Right lobe of liver (tissue), 6 donors: ENCODE results near the gene ALG1. TPM values are rescaled to one million over a fixed set of nuclear protein-coding genes. Genes with fewer than 3 reads are reported as not detected.

Experiments used
- ATAC-seq, 4 donors: fragments of 200-7000 bp; cut with Tn5 transposase; one replicate each; pipeline ENCODE4 v1.9.1; 2020; ENCODE audit warnings: mild to moderate bottlenecking in 4 of 4, moderate library complexity in 4 of 4
- DNase-seq, 3 donors: peaks; one replicate each; pipeline ENCODE4 v3.0.0-alpha.2; 2020
- H3K27ac ChIP-seq, 3 donors: fragments of 200-600 bp; one replicate each; pipeline ENCODE4 v1.8.0; 2022
- H3K27me3 ChIP-seq, 2 donors: fragments of 200-600 bp; one replicate each; pipeline ENCODE4 v1.8.0; 2022
- H3K36me3 ChIP-seq, 4 donors: fragments of 200-600 bp; sonication (generic) in 1 of 4; one replicate each; pipeline versions ENCODE4 v1.5.1 to v1.8.0; 2017 to 2022; ENCODE audit warnings: control low read depth in 1 of 4
- H3K4me1 ChIP-seq, 4 donors: fragments of 200-600 bp; sonication (generic) in 1 of 4; one replicate each; pipeline versions ENCODE4 v1.5.1 to v1.8.0; 2017 to 2022; ENCODE audit warnings: control low read depth in 1 of 4
- H3K4me3 ChIP-seq, 3 donors: fragments of 200-600 bp; one replicate each; pipeline ENCODE4 v1.8.0; 2022
- H3K9me3 ChIP-seq, 4 donors: fragments of 200-600 bp; sonication (generic) in 1 of 4; one replicate each; pipeline versions ENCODE4 v1.5.1 to v1.8.0; 2017 to 2022; ENCODE audit warnings: control low read depth in 1 of 4
- POLR2A ChIP-seq: fragments of 450-650 bp; IDR thresholded peaks from one replicate; pipeline ENCODE4 v1.6.1; 2017; ENCODE audit warnings: antibody characterized with exemption, mild to moderate bottlenecking
- WGBS: methylation state at CpG from one replicate; pipeline ENCODE4 v1.1.6; 2018; ENCODE audit warnings: low coverage, low lambda C conversion rate; ENCODE audit not compliant: insufficient coverage; ENCODE audit errors: missing lambda C conversion rate; 5-methylcytosine and 5-hydroxymethylcytosine counted together
- intact Hi-C, 2 donors: fragments of 100-400 bp; cut with DNase I; formaldehyde crosslinking; loops; one replicate each; pipeline versions ENCODE4 v1.11.2 to v1.14.1; 2022
- total RNA-seq, 6 experiments: library from RNA; depleted of rRNA in 2 of 6; stranded (reverse); fragments of >200 nt in 2 of 6; fragmentation: NEBNext Ultra II Directional in 3 of 6; extraction: Animal tissue kit (Norgen Biotek cat#: 25700) in 3 of 6; gene quantifications; one replicate each; pipeline versions ENCODE4 v1.1.0 to v1.2.4, GENCODE V29; 2016 to 2023
- TF ChIP-seq, protein P1 (sequence below), 4 donors: fragments of 200-600 bp in 3 of 4; fragments of 450-650 bp in 1 of 4; IDR thresholded peaks; one replicate each; pipeline versions ENCODE4 v1.5.1 to v1.8.0; 2016 to 2022; ENCODE audit warnings: antibody characterized with exemption in 4 of 4, mild to moderate bottlenecking in 2 of 4
- donor health status: DM: no; HTN: yes; CAD: no.
- donor health status: DM: no; HTN: no; CAD: no.
- donor health status: DM: no; HTN: no; CAD: no.
- donor health status: DM: no; HTN: yes; CAD: no.
- donor health status: DM: no; HTN: yes; CAD: no.

The ALG1 gene
- total RNA-seq, 6 experiments from 2014 or later = 16.0 to 28.0 (median 16.9) TPM

DNA sequence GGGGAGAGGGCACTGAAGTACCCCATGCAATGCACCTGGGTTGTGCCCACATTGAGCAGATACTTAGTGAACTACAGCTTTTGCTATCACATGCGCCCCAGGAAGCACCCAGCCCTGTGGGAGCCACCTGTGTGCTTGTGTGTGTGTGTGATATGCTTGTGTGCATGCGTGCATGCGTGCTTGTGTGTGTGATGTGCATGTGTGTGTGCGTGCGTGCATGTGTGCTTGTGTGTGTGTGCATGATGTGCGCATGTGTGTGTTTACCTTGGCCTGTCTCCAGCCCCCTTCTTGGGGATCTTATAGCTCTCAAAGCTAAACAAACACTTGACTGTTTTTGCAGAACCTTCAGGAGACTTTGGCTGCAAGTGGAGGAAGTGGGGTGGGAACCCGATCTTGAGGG lies 6.7 kb upstream of the ALG1 start:
- TF ChIP-seq, protein P1, sequence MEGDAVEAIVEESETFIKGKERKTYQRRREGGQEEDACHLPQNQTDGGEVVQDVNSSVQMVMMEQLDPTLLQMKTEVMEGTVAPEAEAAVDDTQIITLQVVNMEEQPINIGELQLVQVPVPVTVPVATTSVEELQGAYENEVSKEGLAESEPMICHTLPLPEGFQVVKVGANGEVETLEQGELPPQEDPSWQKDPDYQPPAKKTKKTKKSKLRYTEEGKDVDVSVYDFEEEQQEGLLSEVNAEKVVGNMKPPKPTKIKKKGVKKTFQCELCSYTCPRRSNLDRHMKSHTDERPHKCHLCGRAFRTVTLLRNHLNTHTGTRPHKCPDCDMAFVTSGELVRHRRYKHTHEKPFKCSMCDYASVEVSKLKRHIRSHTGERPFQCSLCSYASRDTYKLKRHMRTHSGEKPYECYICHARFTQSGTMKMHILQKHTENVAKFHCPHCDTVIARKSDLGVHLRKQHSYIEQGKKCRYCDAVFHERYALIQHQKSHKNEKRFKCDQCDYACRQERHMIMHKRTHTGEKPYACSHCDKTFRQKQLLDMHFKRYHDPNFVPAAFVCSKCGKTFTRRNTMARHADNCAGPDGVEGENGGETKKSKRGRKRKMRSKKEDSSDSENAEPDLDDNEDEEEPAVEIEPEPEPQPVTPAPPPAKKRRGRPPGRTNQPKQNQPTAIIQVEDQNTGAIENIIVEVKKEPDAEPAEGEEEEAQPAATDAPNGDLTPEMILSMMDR (IDR thresholded peaks at IDR 0.05) = no peak
- TF ChIP-seq POLR2A = no peak
- 80% methylated on average over 1 of the region's 7 CpGs for WGBS
- intact Hi-C loops = no loop called here
- Histone ChIP-seq H3K27me3 (no peaks in the 10 kb centered on the region), H3K27ac (no peak overlapping the region), H3K36me3 (no peaks in the 10 kb centered on the region), H3K9me3 (no peaks in the 10 kb centered on the region), H3K4me3 (no peak overlapping the region), H3K4me1 (no peaks in the 10 kb centered on the region)
- no peak for DNase-seq
- no peak for ATAC-seq

DNA sequence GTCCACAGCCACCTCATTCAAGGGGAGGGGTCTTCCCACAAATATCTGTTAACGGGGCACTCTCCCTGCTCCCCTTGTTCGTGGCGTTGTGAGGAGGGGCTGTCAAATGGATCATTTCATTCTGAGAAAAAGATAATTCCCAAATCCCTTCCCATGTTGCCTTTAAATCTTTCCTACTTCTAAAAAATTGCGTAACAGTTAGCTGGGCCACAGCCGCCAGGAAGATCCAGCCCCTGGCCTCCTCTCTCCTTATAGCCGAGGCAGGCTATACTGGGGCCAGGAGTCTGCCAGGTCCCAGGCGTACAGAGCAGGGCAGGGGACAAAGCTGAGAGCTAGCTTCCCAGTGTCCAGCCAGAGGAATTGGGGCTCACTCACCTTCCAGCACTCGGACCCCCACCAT lies 6.3 kb upstream of the ALG1 start:
- intact Hi-C loops = no loop called here
- ATAC-seq = no peak
- no peak for DNase-seq
- TF ChIP-seq, protein P1 (IDR thresholded peaks at IDR 0.05) = no peak
- H3K27ac ChIP-seq = no peak overlapping the region
- H3K36me3 ChIP-seq = no peaks in the 10 kb centered on the region
- H3K4me1 ChIP-seq = no peaks in the 10 kb centered on the region
- WGBS = 65% methylated on average over 5 of the region's 8 CpGs
- H3K27me3 ChIP-seq = no peaks in the 10 kb centered on the region
- no peak overlapping the region for H3K4me3 ChIP-seq
- no peaks in the 10 kb centered on the region for H3K9me3 ChIP-seq

DNA sequence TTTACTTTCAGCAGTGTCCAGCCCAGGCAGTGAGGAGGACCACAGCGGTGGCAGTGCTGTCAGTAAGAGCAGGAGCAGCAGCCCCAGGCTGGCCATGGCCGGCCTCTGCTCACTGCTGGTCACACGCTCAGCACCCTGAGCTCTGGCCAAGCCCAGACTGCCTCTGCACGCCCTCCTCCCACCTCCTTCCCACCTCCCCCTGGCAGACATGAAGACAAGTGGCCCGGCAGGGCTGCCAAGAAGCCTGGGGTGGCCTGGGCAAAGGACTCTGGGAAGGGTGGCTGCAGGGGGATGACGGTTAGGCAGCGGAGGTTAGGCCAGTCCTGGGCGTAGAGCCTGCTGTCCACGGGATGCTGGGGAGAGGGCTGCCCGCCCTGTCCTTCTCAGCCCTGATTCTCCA lies 5.8 kb upstream of the ALG1 start, which contains the start of gene C16orf89:
Gene C16orf89, minus strand, starts transcription at position 144 of the 400 bp plus-strand sequence. Its CDS starts 48 bp downstream, at position 96.
- no peak for DNase-seq
- H3K9me3 ChIP-seq = no peaks in the 10 kb centered on the region
- no peaks in the 10 kb centered on the region for H3K36me3 ChIP-seq
- TF ChIP-seq, protein P1 (IDR thresholded peaks at IDR 0.05) = no peak
- TF ChIP-seq POLR2A = no peak
- peak in 1 of 4 donors; percentile 30 for ATAC-seq
- intact Hi-C loops = no loop called here
- H3K4me1 ChIP-seq = no peaks in the 10 kb centered on the region
- no peak within 1 kb of the TSS for H3K4me3 ChIP-seq
- H3K27me3 ChIP-seq = no peaks in the 10 kb centered on the region
- 100% methylated on average over 1 of the region's 10 CpGs for WGBS
- no peak within 1 kb of the TSS for H3K27ac ChIP-seq

DNA sequence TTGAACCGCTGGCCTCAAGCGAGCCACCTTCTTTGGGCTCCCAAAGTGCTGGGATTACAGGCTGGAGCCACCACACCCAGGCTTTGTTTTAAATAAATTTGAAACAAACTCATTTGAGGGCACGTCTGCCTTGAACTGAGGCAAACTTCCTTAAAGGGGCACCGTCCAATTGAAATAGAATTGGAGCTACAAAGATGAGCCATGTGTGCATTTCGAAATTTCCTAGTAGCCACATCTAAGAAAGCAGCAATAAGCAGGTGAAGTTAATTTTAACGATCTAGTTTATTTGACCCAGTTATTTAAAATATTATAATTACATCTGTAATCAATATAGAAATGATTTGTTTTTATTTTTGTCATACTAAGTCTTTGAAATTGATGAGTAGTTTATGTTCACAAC lies 5.1 kb upstream of the ALG1 start:
- no peak overlapping the region for H3K4me3 ChIP-seq
- intact Hi-C loops = no loop called here
- no peak overlapping the region for H3K27ac ChIP-seq
- peaks cover 0 to 5% (median 0%) of the 10 kb centered on the region in 4 donors for H3K4me1 ChIP-seq
- ATAC-seq = no peak
- H3K9me3 ChIP-seq = no peaks in the 10 kb centered on the region
- no peak for DNase-seq
- no peaks in the 10 kb centered on the region for H3K36me3 ChIP-seq
- TF ChIP-seq, protein P1 (IDR thresholded peaks at IDR 0.05) = no peak
- no peak for TF ChIP-seq POLR2A
- WGBS = 73% methylated on average over 6 of the region's 6 CpGs
- no peaks in the 10 kb centered on the region for H3K27me3 ChIP-seq

DNA sequence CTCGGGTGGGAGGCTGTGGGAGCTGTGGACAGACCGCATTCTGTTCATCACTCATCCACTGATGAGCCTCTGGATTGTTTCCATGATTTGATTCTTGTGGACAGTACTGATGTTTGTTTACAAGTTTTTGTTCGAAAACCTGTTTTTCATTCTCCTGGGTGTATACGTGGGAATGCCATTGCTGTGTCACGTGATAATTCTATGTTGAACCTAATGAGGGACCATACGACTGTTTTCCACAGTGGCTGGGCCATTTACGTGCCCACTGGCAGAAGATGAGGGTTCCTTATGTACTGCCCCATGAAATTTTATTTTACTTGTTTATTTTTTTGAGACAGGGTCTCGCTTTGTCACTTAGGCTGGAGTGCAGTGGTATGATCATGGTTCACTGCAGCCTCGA lies 2.6 kb upstream of the ALG1 start:
- Histone ChIP-seq H3K4me1 (peaks cover 0 to 13% (median 0%) of the 10 kb centered on the region in 4 donors), H3K36me3 (no peaks in the 10 kb centered on the region), H3K27me3 (no peaks in the 10 kb centered on the region), H3K27ac (no peak overlapping the region), H3K9me3 (no peaks in the 10 kb centered on the region), H3K4me3 (no peak overlapping the region)
- TF ChIP-seq, protein P1 (IDR thresholded peaks at IDR 0.05) = no peak
- no peak for TF ChIP-seq POLR2A
- DNase-seq = no peak
- 75% methylated on average over 9 of the region's 9 CpGs for WGBS
- ATAC-seq = no peak
- intact Hi-C loops = no loop called here
